Measurements from ENCODE around the gene GTF3C5.
"Not testable (repeated sequence)": the region's sequence is repeated elsewhere in the genome, so short reads cannot be mapped to it uniquely, and the experiment has no call there.

The GTF3C5 gene

GRCh38 chr9:132997591-132997990 lies 33.2 kb upstream of the GTF3C5 start:
- DNase-seq, result no peak

- DNase-seq, result not testable (repeated sequence)
These were observed 32.6 kb upstream of the GTF3C5 start for GRCh38 chr9:132998221-132998620.

GRCh38 chr9:132998831-132999635 lies 31.8 kb upstream of the GTF3C5 start:
- DNase-seq, result no peak

- no peak for DNase-seq
These were observed 28.4 kb upstream of the GTF3C5 start for GRCh38 chr9:133002147-133003070.

- DNase-seq, result no peak
These were observed 27.7 kb upstream of the GTF3C5 start for GRCh38 chr9:133003071-133003461.

GRCh38 chr9:133003671-133004090 lies 27.1 kb upstream of the GTF3C5 start:
- DNase-seq, result no peak

GRCh38 chr9:133004091-133004998 lies 26.5 kb upstream of the GTF3C5 start:
- no peak for DNase-seq

- no peak for DNase-seq
These were observed 25.6 kb upstream of the GTF3C5 start for GRCh38 chr9:133004999-133005760.

GRCh38 chr9:133005957-133006356 lies 24.8 kb upstream of the GTF3C5 start:
- no peak for DNase-seq

GRCh38 chr9:133006731-133007352 lies 24.0 kb upstream of the GTF3C5 start:
- DNase-seq, result no peak

GRCh38 chr9:133008406-133008805 lies 22.4 kb upstream of the GTF3C5 start:
- DNase-seq, result no peak

- DNase-seq, result no peak
These were observed 22.0 kb upstream of the GTF3C5 start for GRCh38 chr9:133008824-133009223.

- no peak for DNase-seq
These were observed 20.8 kb upstream of the GTF3C5 start for GRCh38 chr9:133009906-133010582.

GRCh38 chr9:133014696-133015095 lies 16.1 kb upstream of the GTF3C5 start:
- DNase-seq, result no peak

GRCh38 chr9:133023117-133023890 lies 7.5 kb upstream of the GTF3C5 start:
- DNase-seq, result peak in 1 of 4 experiments; percentile 11

GRCh38 chr9:133026426-133026825 lies 4.4 kb upstream of the GTF3C5 start:
- no peak for DNase-seq

GRCh38 chr9:133027134-133027533 lies 3.7 kb upstream of the GTF3C5 start:
- DNase-seq, result no peak

GRCh38 chr9:133028221-133028620 lies 2.6 kb upstream of the GTF3C5 start:
- DNase-seq, result no peak

- DNase-seq, result no peak
These were observed 842 bp upstream of the GTF3C5 start for GRCh38 chr9:133029994-133030316.

- no peak for DNase-seq
These were observed 279 bp downstream of the GTF3C5 start for GRCh38 chr9:133031130-133031422.

Data from activated naive CD4-positive, alpha-beta T cell (primary cell).